22Rv1 (cell line): ENCODE measurements around the gene SLC7A8.

Source experiments
- CTCF ChIP-seq: fragments of 450-650 bp; IDR thresholded peaks from 2 replicates; pipeline ENCODE4 v1.5.1; 2017; ENCODE audit warnings: mild to moderate bottlenecking
- ZFX ChIP-seq: fragments of 450-650 bp; IDR thresholded peaks from 2 replicates; pipeline ENCODE4 v1.6.1; 2017; ENCODE audit warnings: antibody characterized with exemption, borderline replicate concordance

DNA sequence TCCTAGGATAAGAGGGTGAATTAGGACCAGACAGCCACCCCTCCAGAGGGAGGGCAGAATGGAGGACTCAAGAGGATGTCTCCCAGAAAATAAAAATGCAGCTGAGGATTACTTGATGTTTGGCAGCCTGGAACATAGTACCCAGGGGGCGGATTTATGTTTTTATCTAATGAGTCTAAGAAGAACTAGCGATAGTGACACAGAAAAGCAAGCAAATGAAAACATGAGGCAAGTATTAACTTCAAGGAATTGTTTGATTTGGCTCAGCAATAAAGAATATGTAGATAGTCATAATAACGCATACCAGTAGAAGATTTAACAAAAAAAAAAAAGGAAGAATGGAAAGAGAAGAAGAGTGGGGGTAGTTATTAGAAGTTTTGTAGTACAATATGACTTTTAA is 10.0 kb upstream of the SLC7A8 start:
- no peak for TF ChIP-seq CTCF
- TF ChIP-seq ZFX, result no peak
